ENCODE results near the gene ASGR1. TPM values are rescaled to one million over a fixed set of nuclear protein-coding genes. Genes with fewer than 3 reads are reported as not detected.
"Not testable (repeated sequence)": the region's sequence is repeated elsewhere in the genome, so short reads cannot be mapped to it uniquely, and the experiment has no call there.

ASGR1 gene
- total RNA-seq, 1 donor from 2014 or later = 5.1 TPM

DNA sequence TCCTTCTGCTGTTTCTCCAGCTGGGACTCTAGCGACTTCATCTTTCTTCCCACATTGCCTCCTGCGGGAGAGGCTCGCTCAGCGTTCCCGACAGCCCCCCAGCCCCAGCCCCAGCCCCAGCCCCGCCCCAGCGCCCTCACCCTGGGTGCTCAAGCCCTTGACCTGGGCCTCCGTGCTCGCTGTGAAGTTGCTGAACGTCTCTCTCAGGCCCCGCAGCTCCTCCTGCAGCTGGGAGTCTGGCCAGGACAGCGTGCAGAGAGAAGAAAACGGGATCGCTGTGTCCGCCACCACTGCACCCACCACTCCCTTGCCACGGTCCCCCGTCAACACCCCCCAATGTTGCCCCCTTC, 2.4 kb downstream of the ASGR1 start:
- TF ChIP-seq, protein P1, sequence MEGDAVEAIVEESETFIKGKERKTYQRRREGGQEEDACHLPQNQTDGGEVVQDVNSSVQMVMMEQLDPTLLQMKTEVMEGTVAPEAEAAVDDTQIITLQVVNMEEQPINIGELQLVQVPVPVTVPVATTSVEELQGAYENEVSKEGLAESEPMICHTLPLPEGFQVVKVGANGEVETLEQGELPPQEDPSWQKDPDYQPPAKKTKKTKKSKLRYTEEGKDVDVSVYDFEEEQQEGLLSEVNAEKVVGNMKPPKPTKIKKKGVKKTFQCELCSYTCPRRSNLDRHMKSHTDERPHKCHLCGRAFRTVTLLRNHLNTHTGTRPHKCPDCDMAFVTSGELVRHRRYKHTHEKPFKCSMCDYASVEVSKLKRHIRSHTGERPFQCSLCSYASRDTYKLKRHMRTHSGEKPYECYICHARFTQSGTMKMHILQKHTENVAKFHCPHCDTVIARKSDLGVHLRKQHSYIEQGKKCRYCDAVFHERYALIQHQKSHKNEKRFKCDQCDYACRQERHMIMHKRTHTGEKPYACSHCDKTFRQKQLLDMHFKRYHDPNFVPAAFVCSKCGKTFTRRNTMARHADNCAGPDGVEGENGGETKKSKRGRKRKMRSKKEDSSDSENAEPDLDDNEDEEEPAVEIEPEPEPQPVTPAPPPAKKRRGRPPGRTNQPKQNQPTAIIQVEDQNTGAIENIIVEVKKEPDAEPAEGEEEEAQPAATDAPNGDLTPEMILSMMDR (conservative IDR thresholded peaks at IDR 0.05; ENCODE audit: low read depth, low read length) = no peak
- H3K4me3 ChIP-seq (ENCODE audit: low read depth, low read length) = no peak overlapping the region
- DNase-seq (ENCODE audit: low read depth) = no peak

DNA sequence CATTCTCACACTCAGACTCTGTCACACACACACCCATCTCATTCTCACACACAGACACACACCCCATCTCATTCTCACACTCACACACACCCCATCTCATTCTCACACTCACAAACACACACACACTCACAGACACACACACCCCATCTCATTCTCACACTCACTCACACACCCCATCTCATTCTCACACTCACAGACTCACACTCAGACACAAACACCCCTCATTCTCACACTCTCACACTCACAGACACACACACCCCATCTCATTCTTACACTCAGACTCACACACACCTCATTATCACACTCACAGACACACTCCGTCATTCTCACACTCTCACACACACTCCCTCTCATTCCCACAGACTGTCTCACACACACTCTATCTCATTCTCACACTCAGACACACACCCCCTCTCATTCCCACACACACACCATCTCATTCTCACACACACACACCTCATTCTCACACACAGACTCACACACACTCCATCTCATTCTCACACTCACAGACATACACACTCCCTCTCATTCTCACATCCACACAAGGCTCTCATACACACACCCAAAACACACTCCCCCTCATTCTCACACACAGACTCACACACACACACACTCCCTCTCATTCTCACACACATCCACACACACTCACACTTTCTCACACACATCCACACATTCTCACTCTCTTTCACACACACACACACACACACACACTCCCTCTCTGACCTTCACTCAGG, 2.9 kb downstream of the ASGR1 start:
- H3K4me3 ChIP-seq (ENCODE audit: low read depth, low read length) = no peak overlapping the region
- TF ChIP-seq, protein P1 (conservative IDR thresholded peaks at IDR 0.05; ENCODE audit: low read depth, low read length) = no peak
- DNase-seq (ENCODE audit: low read depth) = no peak

DNA sequence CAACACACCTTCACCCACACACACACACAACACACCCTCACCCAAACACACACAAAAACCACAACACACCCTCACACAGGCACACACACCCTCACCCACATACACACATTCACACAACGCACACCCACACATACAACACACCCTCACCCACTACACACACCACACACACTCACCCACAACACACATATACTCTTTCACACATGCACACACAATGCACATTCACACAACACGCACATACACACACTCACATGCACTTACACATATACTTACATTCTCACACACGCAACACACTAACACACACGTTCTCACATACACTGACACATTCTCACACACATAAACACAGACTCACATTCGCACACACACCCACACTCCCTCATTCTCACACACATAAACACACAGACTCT, 3.8 kb downstream of the ASGR1 start:
- DNase-seq (ENCODE audit: low read depth) = no peak
- TF ChIP-seq, protein P1 (conservative IDR thresholded peaks at IDR 0.05; ENCODE audit: low read depth, low read length) = no peak
- H3K4me3 ChIP-seq (ENCODE audit: low read depth, low read length) = no peak overlapping the region

DNA sequence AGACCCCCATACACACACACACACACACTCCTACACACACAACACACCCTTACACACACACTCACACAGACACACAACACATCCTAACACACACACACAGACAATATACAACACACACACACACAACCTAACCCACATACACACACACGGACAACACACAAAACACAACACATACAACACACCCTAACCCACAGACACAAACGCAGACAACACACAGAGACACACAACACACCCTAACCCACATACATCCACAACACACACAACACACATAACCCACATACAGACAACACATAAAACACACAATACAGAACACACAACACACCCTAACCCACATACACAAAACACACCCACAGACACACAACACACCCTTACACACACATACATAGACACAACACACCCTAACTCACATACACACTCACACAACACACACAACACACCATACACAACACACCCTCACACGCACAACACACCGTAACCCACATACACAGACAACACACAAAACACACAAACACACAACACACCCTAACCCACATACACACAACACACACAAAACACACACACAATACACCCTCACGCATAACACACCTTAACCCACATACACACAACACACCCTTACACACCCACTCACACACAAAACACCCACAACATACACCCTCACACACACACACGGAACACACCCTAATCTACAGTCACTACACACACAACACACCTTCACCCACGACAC, 4.4 kb downstream of the ASGR1 start:
- DNase-seq (ENCODE audit: low read depth) = no peak
- no peak overlapping the region for H3K4me3 ChIP-seq (ENCODE audit: low read depth, low read length)
- TF ChIP-seq, protein P1 (conservative IDR thresholded peaks at IDR 0.05; ENCODE audit: low read depth, low read length) = no peak

DNA sequence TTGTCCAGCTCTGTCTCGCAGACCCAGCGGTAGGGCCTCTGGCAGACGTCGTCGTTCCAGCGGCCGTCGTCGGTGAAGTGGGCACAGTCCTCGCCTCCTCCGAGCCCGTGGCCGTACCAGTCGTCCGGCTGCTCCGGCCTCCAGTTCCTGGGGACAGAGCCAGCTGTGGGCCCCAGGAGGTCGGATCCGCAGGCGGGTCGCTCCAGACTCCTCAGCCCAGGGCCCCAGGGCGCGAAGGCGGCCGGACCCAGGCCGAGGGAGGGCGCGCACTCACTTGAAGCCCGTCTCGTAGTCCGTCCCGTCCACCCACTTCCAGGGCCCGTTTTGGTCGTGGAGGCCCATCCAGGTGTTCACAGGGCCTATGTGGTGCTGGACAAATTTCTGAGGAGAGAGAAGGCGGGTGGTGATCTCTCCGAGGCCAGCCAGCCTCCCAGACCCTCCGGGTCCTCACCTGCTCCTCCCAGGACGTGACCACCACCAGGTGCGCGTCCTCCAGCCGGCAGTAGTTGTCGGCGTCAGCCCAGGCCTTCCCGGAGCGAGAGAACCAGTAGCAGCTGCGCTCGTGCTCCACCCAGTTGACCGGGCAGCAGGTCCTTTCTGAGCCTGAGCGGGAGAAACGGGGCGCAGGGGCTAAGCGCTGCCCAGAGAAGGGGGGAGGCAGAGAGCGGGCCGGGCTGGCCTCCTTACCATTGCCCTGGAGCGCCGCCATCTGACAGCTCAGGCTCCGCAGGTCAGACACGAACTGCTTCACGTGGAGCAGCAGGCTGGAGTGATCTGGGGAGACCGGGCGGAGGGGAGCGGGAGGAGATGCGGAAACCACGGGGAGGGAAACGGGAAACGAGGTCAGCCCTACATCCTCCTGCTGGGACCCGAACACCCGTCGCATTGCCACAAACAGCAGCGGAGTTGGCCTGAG, 5.2 kb downstream of the ASGR1 start:
- no peak overlapping the region for H3K4me3 ChIP-seq (ENCODE audit: low read depth, low read length)
- no peak for DNase-seq (ENCODE audit: low read depth)
- TF ChIP-seq, protein P1 (conservative IDR thresholded peaks at IDR 0.05; ENCODE audit: low read depth, low read length) = peak; percentile 21

DNA sequence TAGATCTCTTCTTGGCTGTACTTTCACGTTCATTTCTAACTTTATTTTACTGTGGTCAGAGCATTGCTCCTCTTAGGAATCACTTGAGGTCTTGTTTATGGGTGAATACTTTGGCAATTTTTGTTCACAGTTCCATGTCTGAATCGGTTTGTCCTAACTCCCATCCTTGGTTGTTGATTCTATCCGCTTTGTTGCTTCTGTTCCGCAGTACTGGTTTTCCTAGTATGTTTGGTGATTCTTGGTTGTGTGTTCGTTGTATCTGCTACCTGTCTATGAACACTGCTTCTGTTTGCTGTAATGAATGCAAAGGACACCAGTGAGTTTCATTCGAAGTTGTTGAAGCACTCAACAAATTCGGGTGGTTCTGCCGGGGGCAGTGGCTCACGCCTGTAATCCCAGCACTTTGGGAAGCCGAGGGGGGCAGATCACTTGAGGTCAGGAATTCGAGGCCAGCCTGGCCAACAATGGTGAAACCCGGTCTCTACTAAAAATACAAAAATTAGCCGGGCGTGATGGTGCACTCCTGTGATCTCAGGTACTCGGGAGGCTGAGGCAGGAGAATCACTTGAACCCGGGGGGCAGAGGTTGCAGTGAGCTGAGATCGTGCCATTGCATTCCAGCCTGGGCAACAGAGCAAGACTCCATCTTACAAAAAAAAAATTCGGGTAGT, 6.5 kb downstream of the ASGR1 start:
- not testable (repeated sequence) for H3K4me3 ChIP-seq (ENCODE audit: low read depth, low read length); DNase-seq (ENCODE audit: low read depth)

DNA sequence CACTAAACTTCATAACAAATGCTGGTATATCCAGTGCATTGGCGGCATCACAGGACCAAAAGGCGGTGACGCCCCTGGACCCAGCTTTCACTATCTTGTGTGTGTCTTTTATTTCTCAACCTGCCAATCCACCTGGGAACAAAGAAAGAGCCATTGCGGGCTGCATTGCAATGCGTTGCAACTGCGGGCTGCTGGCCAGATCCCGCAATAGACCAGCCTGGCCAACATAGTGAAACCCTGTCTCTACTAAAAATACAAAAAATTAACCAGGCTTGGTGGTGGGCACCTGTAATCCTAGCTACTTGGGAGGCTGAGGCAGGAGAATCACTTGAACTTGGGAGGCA, 9.6 kb downstream of the ASGR1 start:
- not testable (repeated sequence) for DNase-seq (ENCODE audit: low read depth); H3K4me3 ChIP-seq (ENCODE audit: low read depth, low read length)

DNA sequence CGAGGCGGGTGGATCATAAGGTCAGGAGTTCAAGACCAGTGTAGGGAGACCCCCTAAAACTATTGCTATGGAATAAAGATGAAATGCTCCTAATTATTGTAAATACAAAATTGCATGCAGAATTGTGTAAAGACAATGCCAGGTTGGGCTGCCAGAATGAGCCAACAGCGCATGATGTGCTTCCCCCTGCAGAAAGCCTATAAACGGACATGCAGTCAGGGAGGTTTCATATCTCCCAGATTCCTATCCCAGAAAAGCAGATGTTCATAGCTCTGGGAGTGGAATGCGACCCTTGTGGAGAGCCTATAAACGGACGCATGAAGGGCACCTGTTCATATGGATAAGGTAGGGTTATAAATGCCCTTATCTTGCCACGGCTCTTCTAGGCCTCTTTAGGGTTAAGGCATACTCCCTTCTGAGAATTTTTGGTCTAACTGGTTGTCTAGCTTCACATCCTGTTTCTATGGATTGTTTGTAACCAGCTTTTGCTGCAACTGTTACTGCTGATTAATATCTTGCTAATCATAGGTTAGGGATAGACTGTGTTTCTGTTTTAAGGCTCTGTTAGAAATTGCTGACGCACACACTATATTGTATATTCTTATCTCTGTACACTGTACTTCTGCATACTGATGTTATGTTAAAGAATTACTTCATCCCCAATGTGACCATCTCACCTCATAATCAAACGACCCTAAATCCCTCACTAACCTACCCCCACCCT, 10.2 kb downstream of the ASGR1 start:
- not testable (repeated sequence) for DNase-seq (ENCODE audit: low read depth); H3K4me3 ChIP-seq (ENCODE audit: low read depth, low read length)
